ENCODE data around the gene CYBC1. TPM values are rescaled to one million over a fixed set of nuclear protein-coding genes. Genes with fewer than 3 reads are reported as not detected.

CYBC1 gene
- total and polyA plus RNA-seq, 9 of the 15 experiments (the other 6 are each of a cell fraction or from before 2014, with no cell fraction given), result 1.3 to 71.8 (median 49.9) TPM

DNA sequence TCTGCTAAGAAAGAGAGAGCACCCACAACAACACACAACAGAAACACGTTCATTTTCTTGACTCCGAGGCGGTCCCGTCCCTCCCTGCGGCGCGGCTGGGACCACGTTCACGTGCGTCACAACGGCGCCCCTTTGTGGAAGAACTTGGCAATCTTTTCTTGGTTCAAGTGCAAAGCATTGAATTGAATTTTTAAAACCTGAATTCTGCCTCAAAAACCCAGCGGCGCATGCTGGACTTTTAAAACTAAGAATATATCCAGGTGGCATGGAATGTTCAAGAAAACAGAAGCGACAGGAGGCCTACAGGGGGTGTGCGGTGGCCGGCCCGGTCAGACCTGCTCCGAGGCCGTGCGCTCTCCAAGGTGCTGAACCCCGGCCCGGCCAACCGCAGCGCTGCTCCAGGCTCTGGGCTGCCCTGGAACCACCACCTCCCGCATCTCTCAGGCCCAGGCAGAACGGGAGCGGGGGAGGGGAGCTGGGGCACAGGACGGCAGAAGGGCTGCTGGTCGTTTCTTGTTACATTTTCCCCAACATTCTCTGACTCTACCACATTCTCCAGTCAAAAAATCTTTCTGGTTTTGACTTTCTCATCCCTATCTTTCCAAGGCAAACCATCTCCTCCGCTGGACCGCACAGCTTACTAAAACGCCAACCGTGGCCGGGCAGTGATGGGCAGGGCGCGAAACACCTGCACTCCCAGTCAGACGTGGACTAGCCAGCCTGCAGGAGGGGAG is 35.8 kb downstream of the CYBC1 start (continued):
- TF ChIP-seq BRD9 (IDR thresholded peaks at IDR 0.05; ENCODE audit: low read depth, partially characterized antibody) (no peak), NELFE (IDR thresholded peaks at IDR 0.05; ENCODE audit: insufficient read depth, insufficient read length) (no peak), MTA1 (IDR thresholded peaks at IDR 0.05; ENCODE audit: borderline replicate concordance) (no peak), FOXJ3 (CRISPR knock-in tag; IDR thresholded peaks at IDR 0.05) (no peak), PTRF (tag; IDR thresholded peaks at IDR 0.05) (no peak), ZSCAN32 (CRISPR knock-in tag; IDR thresholded peaks at IDR 0.05) (no peak), CHCHD3 (CRISPR knock-in tag; IDR thresholded peaks at IDR 0.05) (no peak), LARP7 (IDR thresholded peaks at IDR 0.05) (no peak), NFRKB (IDR thresholded peaks at IDR 0.05; ENCODE audit: low read depth) (no peak), DDX20 (tag; IDR thresholded peaks at IDR 0.05; ENCODE audit: low read depth) (no peak), FOXK2 (conservative IDR thresholded peaks at IDR 0.05 in 1 of 2, IDR thresholded peaks at IDR 0.05 in 1 of 2; ENCODE audit: low read depth in 2 of 2) (no peak), RBM25 (IDR thresholded peaks at IDR 0.05; ENCODE audit: low read depth, low read length, severe bottlenecking) (no peak), ZKSCAN1 (IDR thresholded peaks at IDR 0.05; ENCODE audit: low read depth, low read length) (no peak), TSC22D4 (tag; IDR thresholded peaks at IDR 0.05) (no peak), KLF1 (tag; IDR thresholded peaks at IDR 0.05) (no peak), KLF16 (IDR thresholded peaks at IDR 0.05) (0 out of 2 replicates have a peak, but pooled peaks have one; percentile 5), EP300 (IDR thresholded peaks at IDR 0.05; ENCODE audit: low read length) (no peak), KAT2B (IDR thresholded peaks at IDR 0.05; ENCODE audit: low read depth, low read length) (no peak)
- TF ChIP-seq, protein P1, sequence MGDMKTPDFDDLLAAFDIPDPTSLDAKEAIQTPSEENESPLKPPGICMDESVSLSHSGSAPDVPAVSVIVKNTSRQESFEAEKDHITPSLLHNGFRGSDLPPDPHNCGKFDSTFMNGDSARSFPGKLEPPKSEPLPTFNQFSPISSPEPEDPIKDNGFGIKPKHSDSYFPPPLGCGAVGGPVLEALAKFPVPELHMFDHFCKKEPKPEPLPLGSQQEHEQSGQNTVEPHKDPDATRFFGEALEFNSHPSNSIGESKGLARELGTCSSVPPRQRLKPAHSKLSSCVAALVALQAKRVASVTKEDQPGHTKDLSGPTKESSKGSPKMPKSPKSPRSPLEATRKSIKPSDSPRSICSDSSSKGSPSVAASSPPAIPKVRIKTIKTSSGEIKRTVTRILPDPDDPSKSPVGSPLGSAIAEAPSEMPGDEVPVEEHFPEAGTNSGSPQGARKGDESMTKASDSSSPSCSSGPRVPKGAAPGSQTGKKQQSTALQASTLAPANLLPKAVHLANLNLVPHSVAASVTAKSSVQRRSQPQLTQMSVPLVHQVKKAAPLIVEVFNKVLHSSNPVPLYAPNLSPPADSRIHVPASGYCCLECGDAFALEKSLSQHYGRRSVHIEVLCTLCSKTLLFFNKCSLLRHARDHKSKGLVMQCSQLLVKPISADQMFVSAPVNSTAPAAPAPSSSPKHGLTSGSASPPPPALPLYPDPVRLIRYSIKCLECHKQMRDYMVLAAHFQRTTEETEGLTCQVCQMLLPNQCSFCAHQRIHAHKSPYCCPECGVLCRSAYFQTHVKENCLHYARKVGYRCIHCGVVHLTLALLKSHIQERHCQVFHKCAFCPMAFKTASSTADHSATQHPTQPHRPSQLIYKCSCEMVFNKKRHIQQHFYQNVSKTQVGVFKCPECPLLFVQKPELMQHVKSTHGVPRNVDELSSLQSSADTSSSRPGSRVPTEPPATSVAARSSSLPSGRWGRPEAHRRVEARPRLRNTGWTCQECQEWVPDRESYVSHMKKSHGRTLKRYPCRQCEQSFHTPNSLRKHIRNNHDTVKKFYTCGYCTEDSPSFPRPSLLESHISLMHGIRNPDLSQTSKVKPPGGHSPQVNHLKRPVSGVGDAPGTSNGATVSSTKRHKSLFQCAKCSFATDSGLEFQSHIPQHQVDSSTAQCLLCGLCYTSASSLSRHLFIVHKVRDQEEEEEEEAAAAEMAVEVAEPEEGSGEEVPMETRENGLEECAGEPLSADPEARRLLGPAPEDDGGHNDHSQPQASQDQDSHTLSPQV (IDR thresholded peaks at IDR 0.05), result no peak
- TF ChIP-seq, protein P2, sequence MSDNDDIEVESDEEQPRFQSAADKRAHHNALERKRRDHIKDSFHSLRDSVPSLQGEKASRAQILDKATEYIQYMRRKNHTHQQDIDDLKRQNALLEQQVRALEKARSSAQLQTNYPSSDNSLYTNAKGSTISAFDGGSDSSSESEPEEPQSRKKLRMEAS (CRISPR knock-in tag; IDR thresholded peaks at IDR 0.05), result peak; percentile 81
- TF ChIP-seq, protein P3, sequence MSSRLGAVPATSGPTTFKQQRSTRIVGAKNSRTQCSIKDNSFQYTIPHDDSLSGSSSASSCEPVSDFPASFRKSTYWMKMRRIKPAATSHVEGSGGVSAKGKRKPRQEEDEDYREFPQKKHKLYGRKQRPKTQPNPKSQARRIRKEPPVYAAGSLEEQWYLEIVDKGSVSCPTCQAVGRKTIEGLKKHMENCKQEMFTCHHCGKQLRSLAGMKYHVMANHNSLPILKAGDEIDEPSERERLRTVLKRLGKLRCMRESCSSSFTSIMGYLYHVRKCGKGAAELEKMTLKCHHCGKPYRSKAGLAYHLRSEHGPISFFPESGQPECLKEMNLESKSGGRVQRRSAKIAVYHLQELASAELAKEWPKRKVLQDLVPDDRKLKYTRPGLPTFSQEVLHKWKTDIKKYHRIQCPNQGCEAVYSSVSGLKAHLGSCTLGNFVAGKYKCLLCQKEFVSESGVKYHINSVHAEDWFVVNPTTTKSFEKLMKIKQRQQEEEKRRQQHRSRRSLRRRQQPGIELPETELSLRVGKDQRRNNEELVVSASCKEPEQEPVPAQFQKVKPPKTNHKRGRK (tag; IDR thresholded peaks at IDR 0.05), result no peak
- TF ChIP-seq, protein P4, sequence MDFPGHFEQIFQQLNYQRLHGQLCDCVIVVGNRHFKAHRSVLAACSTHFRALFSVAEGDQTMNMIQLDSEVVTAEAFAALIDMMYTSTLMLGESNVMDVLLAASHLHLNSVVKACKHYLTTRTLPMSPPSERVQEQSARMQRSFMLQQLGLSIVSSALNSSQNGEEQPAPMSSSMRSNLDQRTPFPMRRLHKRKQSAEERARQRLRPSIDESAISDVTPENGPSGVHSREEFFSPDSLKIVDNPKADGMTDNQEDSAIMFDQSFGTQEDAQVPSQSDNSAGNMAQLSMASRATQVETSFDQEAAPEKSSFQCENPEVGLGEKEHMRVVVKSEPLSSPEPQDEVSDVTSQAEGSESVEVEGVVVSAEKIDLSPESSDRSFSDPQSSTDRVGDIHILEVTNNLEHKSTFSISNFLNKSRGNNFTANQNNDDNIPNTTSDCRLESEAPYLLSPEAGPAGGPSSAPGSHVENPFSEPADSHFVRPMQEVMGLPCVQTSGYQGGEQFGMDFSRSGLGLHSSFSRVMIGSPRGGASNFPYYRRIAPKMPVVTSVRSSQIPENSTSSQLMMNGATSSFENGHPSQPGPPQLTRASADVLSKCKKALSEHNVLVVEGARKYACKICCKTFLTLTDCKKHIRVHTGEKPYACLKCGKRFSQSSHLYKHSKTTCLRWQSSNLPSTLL (IDR thresholded peaks at IDR 0.05), result no peak

Data from K562 (cell line).